Stimulated activated memory B cell treated with anti-CD40 and anti-IgM and Interleukin-4, amounts not matched to agents 10 μg/mL and 1 μg/mL and 100 μg/mL, for 72 hours (primary cell): Measurements from ENCODE around the gene DUSP2.

Experiments used
- ATAC-seq: fragments of 150-1000 bp; cut with Tn5 transposase; 2 replicates; pipeline ENCODE4 v1.10.0; 2021
- H3K27ac Mint-ChIP-seq: one replicate; pipeline ENCODE4 v1.8.0; 2022; ENCODE audit warnings: mild to moderate bottlenecking, mixed read lengths
- H3K27me3 Mint-ChIP-seq: one replicate; pipeline ENCODE4 v1.8.0; 2022; ENCODE audit warnings: mixed read lengths
- H3K36me3 Mint-ChIP-seq: one replicate; pipeline ENCODE4 v1.8.0; 2022; ENCODE audit warnings: mixed read lengths
- H3K4me1 Mint-ChIP-seq: one replicate; pipeline ENCODE4 v1.8.0; 2022; ENCODE audit warnings: mixed read lengths
- H3K4me3 Mint-ChIP-seq: one replicate; pipeline ENCODE4 v1.8.0; 2022; ENCODE audit warnings: mild to moderate bottlenecking, moderate library complexity, mixed read lengths
- H3K9me3 Mint-ChIP-seq: one replicate; pipeline ENCODE4 v1.8.0; 2022; ENCODE audit warnings: mixed read lengths

The DUSP2 gene

GRCh38 chr2:96117701-96118588 is 27.3 kb downstream of the DUSP2 start:
- ATAC-seq, result no peak
- peaks cover 45% of the 10 kb centered on the region for H3K4me1 Mint-ChIP-seq
- peak overlapping the region; percentile 75 for H3K4me3 Mint-ChIP-seq
- no peaks in the 10 kb centered on the region for H3K36me3 Mint-ChIP-seq
- no peak overlapping the region for H3K27ac Mint-ChIP-seq
- H3K27me3 Mint-ChIP-seq, result peaks cover 62% of the 10 kb centered on the region
- H3K9me3 Mint-ChIP-seq, result no peaks in the 10 kb centered on the region

GRCh38 chr2:96116879-96117533 is 28.2 kb downstream of the DUSP2 start:
- Mint-ChIP-seq H3K4me3 (peak overlapping the region; percentile 73), H3K4me1 (peaks cover 45% of the 10 kb centered on the region), H3K27ac (no peak overlapping the region), H3K27me3 (peaks cover 55% of the 10 kb centered on the region), H3K36me3 (no peaks in the 10 kb centered on the region), H3K9me3 (no peaks in the 10 kb centered on the region)
- ATAC-seq, result peak; percentile 86

- H3K27me3 Mint-ChIP-seq, result peaks cover 50% of the 10 kb centered on the region
- H3K9me3 Mint-ChIP-seq, result no peaks in the 10 kb centered on the region
- H3K36me3 Mint-ChIP-seq, result no peaks in the 10 kb centered on the region
- H3K4me3 Mint-ChIP-seq, result peak within 1 kb of the TSS; percentile 73
- peaks cover 42% of the 10 kb centered on the region for H3K4me1 Mint-ChIP-seq
- peak; percentile 75 for ATAC-seq
- H3K27ac Mint-ChIP-seq, result no peak within 1 kb of the TSS
Measured at GRCh38 chr2:96116424-96116878, 28.8 kb downstream of the DUSP2 start, which contains the start of gene ADRA2B. TSS of gene ADRA2B (minus strand) at chr2:96116571. CDS start at chr2:96116149, 422 bp downstream.

GRCh38 chr2:96115631-96116423 is 29.4 kb downstream of the DUSP2 start:
- H3K36me3 Mint-ChIP-seq, result no peaks in the 10 kb centered on the region
- H3K27me3 Mint-ChIP-seq, result peaks cover 43% of the 10 kb centered on the region
- no peak overlapping the region for H3K27ac Mint-ChIP-seq
- H3K4me1 Mint-ChIP-seq, result peaks cover 36% of the 10 kb centered on the region
- no peaks in the 10 kb centered on the region for H3K9me3 Mint-ChIP-seq
- no peak for ATAC-seq
- peak overlapping the region; percentile 73 for H3K4me3 Mint-ChIP-seq

GRCh38 chr2:96114903-96115581 is 30.2 kb downstream of the DUSP2 start:
- Mint-ChIP-seq H3K36me3 (no peaks in the 10 kb centered on the region), H3K27ac (no peak overlapping the region), H3K4me1 (peaks cover 28% of the 10 kb centered on the region), H3K27me3 (peaks cover 36% of the 10 kb centered on the region), H3K4me3 (peak overlapping the region; percentile 73), H3K9me3 (no peaks in the 10 kb centered on the region)
- no peak for ATAC-seq

- Mint-ChIP-seq H3K4me1 (peaks cover 23% of the 10 kb centered on the region), H3K27ac (no peak overlapping the region), H3K27me3 (peaks cover 30% of the 10 kb centered on the region), H3K36me3 (no peaks in the 10 kb centered on the region), H3K4me3 (no peak overlapping the region), H3K9me3 (no peaks in the 10 kb centered on the region)
- ATAC-seq, result no peak
Measured at GRCh38 chr2:96114546-96114902, 30.7 kb downstream of the DUSP2 start.

- Mint-ChIP-seq H3K36me3 (no peaks in the 10 kb centered on the region), H3K27ac (no peak overlapping the region), H3K4me1 (peaks cover 18% of the 10 kb centered on the region), H3K4me3 (no peak overlapping the region), H3K27me3 (peaks cover 28% of the 10 kb centered on the region), H3K9me3 (no peaks in the 10 kb centered on the region)
- ATAC-seq, result no peak
Measured at GRCh38 chr2:96113951-96114350, 31.3 kb downstream of the DUSP2 start.

- H3K27me3 Mint-ChIP-seq, result peaks cover 29% of the 10 kb centered on the region
- no peak overlapping the region for H3K4me3 Mint-ChIP-seq
- no peak for ATAC-seq
- H3K4me1 Mint-ChIP-seq, result peaks cover 18% of the 10 kb centered on the region
- no peaks in the 10 kb centered on the region for H3K9me3 Mint-ChIP-seq
- no peaks in the 10 kb centered on the region for H3K36me3 Mint-ChIP-seq
- H3K27ac Mint-ChIP-seq, result no peak overlapping the region
Measured at GRCh38 chr2:96113367-96113677, 31.9 kb downstream of the DUSP2 start.

- Mint-ChIP-seq H3K4me1 (peaks cover 17% of the 10 kb centered on the region), H3K27ac (no peak overlapping the region), H3K27me3 (peaks cover 30% of the 10 kb centered on the region), H3K4me3 (no peak overlapping the region), H3K9me3 (no peaks in the 10 kb centered on the region), H3K36me3 (no peaks in the 10 kb centered on the region)
- ATAC-seq, result no peak
Measured at GRCh38 chr2:96112501-96113366, 32.5 kb downstream of the DUSP2 start.

- no peaks in the 10 kb centered on the region for H3K36me3 Mint-ChIP-seq
- H3K4me1 Mint-ChIP-seq, result peaks cover 12% of the 10 kb centered on the region
- H3K4me3 Mint-ChIP-seq, result no peak overlapping the region
- H3K27ac Mint-ChIP-seq, result no peak overlapping the region
- ATAC-seq, result no peak
- H3K9me3 Mint-ChIP-seq, result no peaks in the 10 kb centered on the region
- peaks cover 32% of the 10 kb centered on the region for H3K27me3 Mint-ChIP-seq
Measured at GRCh38 chr2:96111823-96112500, 33.3 kb downstream of the DUSP2 start.

GRCh38 chr2:96111257-96111640 is 34.0 kb downstream of the DUSP2 start:
- Mint-ChIP-seq H3K4me3 (no peak overlapping the region), H3K4me1 (peaks cover 12% of the 10 kb centered on the region), H3K27ac (no peak overlapping the region), H3K27me3 (peaks cover 32% of the 10 kb centered on the region), H3K36me3 (no peaks in the 10 kb centered on the region), H3K9me3 (peaks cover 1% of the 10 kb centered on the region)
- no peak for ATAC-seq

GRCh38 chr2:96110621-96111256 is 34.5 kb downstream of the DUSP2 start:
- H3K27ac Mint-ChIP-seq, result no peak overlapping the region
- ATAC-seq, result no peak
- peaks cover 29% of the 10 kb centered on the region for H3K27me3 Mint-ChIP-seq
- peaks cover 10% of the 10 kb centered on the region for H3K4me1 Mint-ChIP-seq
- H3K9me3 Mint-ChIP-seq, result peaks cover 4% of the 10 kb centered on the region
- H3K36me3 Mint-ChIP-seq, result peaks cover 1% of the 10 kb centered on the region
- no peak overlapping the region for H3K4me3 Mint-ChIP-seq

- peaks cover 8% of the 10 kb centered on the region for H3K36me3 Mint-ChIP-seq
Measured at GRCh38 chr2:96109931-96110511, 35.2 kb downstream of the DUSP2 start.

More at GRCh38 chr2:96109931-96110511, 35.2 kb downstream of the DUSP2 start:
- H3K4me1 Mint-ChIP-seq, result peaks cover 6% of the 10 kb centered on the region
- peaks cover 22% of the 10 kb centered on the region for H3K27me3 Mint-ChIP-seq
- ATAC-seq, result no peak
- no peak overlapping the region for H3K27ac Mint-ChIP-seq
- no peak overlapping the region for H3K4me3 Mint-ChIP-seq
- peaks cover 11% of the 10 kb centered on the region for H3K9me3 Mint-ChIP-seq
